Keratinocyte (primary cell): ENCODE results near the gene COLGALT1.

Source experiments
- EZH2 ChIP-seq: IDR thresholded peaks from one replicate; pipeline ENCODE4 v1.6.1; 2012; ENCODE audit warnings: inconsistent platforms, mild to moderate bottlenecking, low read length, moderate library complexity
- TF ChIP-seq, protein P1 (sequence below), 3 experiments: IDR thresholded peaks in 1 of 3; conservative IDR thresholded peaks in 1 of 3; optimal IDR thresholded peaks in 1 of 3; 2 replicates in 2 of 3; 3 replicates in 1 of 3; pipeline versions ENCODE3 to v1.5.1; 2011; ENCODE audit warnings: low read length in 3 of 3, mild to moderate bottlenecking in 3 of 3, moderate library complexity in 2 of 3, control low read depth in 1 of 3, inconsistent platforms in 1 of 3; ENCODE audit not compliant: insufficient read depth in 2 of 3; ENCODE audit errors: extremely low read depth in 1 of 3

DNA sequence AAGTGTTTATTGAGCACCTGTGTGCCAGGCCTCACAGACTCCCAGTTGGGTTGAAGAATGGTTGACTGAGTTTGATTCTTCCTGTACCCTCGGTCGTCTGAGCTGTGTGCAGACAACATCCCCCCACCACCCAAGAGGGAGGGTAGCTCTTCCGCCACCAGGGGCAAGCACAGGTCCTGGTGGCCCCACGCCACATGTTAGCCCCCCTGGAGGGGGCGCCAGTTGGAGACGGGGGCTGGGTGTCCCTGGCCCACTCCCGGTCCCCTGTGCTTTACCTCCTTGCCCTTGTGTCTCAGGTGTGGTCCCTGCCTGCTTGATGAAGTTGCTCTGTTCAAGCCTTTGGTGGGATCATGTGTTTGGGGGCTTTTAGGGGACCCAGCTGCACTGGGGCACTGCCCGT, 27.2 kb downstream of the COLGALT1 start:
- no peak for TF ChIP-seq EZH2
- TF ChIP-seq, protein P1, sequence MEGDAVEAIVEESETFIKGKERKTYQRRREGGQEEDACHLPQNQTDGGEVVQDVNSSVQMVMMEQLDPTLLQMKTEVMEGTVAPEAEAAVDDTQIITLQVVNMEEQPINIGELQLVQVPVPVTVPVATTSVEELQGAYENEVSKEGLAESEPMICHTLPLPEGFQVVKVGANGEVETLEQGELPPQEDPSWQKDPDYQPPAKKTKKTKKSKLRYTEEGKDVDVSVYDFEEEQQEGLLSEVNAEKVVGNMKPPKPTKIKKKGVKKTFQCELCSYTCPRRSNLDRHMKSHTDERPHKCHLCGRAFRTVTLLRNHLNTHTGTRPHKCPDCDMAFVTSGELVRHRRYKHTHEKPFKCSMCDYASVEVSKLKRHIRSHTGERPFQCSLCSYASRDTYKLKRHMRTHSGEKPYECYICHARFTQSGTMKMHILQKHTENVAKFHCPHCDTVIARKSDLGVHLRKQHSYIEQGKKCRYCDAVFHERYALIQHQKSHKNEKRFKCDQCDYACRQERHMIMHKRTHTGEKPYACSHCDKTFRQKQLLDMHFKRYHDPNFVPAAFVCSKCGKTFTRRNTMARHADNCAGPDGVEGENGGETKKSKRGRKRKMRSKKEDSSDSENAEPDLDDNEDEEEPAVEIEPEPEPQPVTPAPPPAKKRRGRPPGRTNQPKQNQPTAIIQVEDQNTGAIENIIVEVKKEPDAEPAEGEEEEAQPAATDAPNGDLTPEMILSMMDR (optimal IDR thresholded peaks at IDR 0.05 in 1 of 3, IDR thresholded peaks at IDR 0.05 in 1 of 3, conservative IDR thresholded peaks at IDR 0.05 in 1 of 3; ENCODE audit: extremely low read depth in 1 of 3, insufficient read depth in 2 of 3, low read length in 3 of 3), result no peak
